Stimulated activated CD8-positive, alpha-beta memory T cell treated with anti-CD3 and anti-CD28 coated beads, Interleukin-4, amount 100 ng/mL, for 4 hours (primary cell): ENCODE data around the gene NRG2.

Experiments used
- DNase-seq, 2 donors: peaks; one replicate each; pipeline ENCODE4 v3.0.0-alpha.2; 2020; ENCODE audit warnings: low read depth in 2 of 2, low spot score in 1 of 2

The NRG2 gene

DNA sequence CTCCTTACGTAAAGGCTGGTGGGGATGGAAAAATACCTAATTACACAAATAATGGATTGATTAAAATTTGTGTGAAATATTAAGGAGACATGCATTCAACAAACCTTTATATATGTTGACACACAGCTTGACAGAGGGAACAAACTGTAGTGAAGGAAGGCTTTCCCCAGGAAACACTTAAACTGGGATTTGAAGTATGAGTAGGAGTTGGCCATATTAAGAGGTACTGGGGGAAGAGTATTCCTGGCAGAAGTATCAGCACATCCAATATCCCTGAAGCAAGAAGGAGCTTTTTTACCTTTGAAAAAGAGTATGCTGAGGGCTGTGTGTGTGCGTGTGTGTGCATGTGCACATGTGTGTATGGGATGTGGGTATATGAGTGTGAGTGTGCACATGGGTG, 136.4 kb downstream of the NRG2 start:
- DNase-seq: no peak

DNA sequence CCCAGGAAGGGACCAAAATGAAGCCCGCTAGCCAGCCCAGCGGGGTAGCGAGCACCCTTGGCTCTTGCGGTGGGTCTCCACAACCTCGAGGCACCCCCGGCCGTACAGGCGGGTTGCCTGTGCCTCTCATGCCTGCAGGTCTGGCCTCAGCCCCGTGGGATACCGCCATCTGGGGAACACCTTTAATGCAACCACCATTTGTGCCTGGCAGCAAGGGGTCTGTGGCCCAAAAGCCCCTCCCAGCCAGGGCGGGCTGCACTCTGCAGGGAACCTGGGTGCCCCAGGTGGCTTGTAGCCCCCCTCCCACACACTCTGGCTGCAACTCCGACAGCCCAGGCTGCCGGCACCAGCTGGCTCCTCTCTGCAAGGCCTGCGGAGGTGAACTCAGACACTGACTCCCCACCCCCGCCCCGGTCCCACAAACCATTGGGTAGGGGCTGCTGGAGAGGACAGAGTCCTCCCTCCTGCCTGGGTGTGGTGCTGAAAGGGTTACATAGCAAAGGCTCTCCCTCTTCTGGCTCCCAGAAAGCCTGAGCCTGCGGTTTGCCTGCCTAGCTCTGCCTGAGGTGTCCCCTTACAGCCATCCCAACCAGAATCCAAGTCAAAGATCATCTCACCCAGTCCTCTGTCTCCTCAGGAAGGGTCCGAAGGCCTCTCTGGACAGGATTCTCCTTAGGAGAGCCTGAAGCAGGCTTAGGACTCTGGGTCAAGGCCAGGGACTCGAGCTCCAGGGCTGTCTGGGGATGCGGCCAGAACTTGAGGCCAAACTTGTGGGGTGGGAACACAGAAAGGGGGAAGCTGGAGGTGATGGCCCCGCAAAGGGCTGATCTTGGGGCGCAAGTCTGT, 138.1 kb downstream of the NRG2 start:
- no peak for DNase-seq

DNA sequence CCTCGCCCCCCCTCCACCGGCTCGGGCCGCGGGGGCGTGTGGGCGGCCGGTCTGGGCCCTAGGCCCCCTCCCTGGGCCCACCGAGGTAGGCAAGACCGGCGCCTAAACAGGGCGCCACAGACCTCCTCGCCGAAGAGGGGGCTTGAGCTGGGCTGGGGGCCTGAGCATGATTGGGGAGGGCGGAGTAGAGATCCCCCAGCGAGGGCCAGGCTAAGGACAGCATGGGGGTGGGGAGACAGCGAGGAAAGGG, 138.6 kb downstream of the NRG2 start:
- DNase-seq: no peak

DNA sequence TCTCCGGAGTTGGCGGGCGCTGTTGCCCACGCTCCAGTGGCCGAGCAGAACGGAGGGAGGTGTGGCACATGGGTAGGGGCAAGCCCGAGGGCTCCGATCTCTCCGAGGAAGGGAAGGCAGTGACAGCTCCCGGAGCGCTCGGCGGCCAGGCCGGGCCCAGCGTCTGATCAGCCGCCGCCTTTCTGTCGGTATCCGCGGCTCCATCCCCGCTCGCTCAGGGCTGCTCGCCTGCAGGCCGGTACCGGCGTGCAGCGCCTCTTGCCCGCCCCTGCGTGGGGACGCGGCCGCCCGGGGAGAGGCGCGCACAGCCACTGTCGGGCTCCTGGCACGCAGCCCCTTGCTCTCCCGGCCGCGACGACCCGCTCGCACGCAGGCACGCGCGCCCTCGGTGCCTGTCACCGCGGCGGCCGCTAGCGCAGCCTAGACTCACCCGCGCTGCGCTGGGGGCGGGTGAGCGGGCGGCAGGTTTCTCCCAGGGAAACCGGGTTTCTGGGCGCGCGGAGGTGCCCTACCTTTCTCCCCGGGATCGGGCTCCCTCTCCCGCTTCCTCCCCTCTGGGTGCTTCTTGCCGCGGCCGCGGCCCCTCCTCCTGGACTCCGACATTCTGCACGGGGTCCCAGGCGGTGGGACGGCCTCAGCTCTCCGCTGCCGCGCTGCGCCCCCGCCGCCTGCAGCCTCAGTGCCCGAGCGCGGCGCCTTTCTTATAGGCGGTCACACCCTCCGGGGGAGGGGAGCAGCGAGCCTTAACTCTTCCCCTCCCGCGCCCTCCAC, 139.1 kb downstream of the NRG2 start:
- no peak for DNase-seq

DNA sequence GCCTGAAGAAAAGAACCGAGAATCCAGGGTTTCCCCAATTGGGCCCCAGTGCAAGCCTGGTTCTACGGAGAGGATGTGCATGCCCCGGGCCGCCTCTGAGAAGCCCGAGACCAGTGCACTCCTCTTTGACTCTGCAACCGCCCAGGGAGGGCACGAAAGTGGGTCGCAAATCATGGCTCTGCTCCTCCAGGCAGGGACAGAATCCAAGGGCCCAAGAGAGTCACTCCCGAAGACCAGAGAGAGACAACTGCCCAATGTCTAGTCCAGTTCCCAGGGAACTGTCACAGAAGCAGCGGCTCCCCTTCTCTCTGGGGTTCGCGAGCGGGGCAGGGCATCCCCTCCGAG, 139.7 kb downstream of the NRG2 start:
- DNase-seq: no peak

DNA sequence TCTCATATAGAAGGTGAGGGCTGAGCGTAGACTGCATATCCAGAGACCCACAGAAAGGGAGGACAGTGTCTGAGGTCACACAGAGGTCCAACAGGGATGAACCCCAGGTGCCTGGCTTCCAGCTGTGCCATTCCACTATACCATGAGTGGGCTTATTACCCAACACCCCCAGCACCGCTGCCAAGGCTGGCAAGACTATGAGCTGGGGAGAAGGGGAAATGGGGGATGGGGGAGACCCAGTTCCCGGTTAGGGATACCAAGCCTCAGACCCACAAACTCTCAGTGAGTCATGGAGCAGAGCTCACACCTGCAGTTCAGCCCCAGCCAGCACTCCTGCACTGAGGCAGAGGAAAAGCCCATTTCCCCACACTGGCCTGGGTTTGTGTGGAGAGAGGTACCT, 141.1 kb downstream of the NRG2 start:
- no peak for DNase-seq

DNA sequence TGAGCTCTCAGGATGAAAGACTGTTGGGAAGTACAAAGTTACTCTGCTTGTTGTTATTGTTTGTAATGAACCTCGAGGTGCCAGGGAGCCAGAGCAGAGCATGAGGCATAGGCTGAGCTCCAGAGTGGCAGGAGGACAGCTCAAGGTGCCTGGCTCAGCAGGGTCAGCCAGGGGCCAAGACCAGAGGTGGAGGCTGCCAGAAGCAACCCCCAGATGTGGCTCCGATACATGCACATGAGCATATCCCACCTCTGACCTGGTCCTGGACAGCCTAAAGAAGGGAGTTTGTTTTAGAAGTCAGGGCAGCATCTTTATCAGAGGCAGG, 141.9 kb downstream of the NRG2 start:
- no peak for DNase-seq

DNA sequence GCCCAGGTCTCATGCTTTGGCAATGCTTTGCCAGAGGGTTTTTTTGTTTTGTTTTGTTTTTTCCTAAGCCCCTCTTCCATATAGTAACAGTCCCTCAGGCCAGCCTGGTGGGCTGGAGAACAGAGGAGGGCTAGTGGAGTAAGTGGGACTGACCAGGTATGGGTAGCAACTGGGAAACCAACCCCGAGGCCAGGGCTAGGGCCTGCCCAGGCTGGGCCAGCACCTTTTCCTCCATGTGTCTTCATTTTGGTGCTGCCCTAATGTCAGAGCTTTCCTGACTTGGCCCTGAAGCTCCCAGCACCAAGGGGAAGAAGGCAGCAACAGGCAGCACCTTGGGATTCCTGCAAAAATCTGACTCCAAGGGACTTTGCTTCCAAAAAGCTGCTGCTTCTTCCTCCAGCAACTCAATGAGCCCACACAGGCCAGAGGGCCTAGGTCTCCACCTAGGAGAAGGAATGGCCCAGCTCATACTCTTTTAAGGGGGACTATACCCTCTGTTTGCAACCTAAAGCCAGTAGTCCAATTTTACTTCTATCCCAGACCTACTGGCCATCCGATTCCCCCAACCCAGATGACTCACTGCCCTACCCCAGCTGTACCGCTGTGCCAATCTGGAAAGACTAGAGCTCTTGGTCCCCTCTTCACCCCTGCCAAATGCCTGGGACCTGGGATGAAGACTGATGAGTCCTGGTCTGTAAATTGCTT, 142.4 kb downstream of the NRG2 start:
- no peak for DNase-seq

DNA sequence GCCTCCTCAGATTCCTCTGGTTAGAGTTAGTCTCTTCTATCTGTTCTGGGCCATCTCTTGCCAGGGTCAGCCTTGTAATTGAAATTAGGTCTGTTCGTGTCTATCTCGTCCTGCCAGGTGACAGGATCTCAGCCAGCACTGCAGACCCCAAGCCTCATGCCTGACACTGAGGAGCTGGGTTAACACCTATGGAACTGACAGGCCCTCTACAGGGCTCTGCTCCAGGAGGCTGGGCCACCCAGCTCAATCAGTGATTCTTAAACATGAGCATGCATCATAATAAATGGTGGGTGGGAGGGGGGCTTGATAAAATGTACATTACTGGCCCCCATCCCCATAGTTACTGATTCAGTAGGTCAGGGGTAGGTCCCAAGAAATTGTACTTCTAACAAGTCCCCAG, 144.1 kb downstream of the NRG2 start:
- no peak for DNase-seq

DNA sequence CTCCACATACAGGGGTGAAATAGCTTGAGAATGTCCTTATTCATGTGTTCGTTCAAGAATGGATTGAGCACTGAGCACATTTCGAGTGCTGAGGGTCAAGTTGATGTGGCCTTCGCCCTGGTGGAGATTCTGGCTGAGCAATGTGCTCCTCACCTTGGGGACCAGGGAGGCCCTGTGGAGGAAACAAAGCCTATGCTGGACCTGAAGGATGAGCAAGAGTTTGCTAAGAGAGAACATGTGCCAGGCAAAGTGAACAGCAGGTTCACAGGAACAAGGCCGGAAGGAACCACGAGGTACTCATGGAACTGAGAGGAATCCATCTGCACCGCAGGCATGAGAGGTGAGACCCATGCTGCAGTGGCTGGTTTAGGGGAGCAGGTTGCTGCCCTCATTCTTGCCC, 145.1 kb downstream of the NRG2 start:
- no peak for DNase-seq

DNA sequence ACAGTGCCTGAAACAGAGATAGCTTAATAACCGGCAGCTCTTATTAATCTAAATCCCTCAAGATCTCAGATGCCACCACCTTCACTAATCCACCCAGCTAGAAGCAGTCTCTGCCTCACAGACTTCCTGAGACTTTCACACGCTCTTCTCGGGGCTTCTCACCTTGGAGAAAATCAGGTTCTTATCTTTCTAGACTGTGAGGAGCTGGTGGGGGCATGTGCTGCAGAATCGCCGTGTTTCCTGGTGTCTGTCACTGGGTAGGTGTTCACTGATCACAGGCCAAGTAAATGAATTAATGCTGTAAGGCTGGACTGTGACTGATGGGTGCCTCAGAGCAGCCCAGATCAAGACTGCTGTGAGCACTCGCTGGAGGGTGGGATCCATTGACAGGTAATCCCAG, 145.8 kb downstream of the NRG2 start:
- no peak for DNase-seq

DNA sequence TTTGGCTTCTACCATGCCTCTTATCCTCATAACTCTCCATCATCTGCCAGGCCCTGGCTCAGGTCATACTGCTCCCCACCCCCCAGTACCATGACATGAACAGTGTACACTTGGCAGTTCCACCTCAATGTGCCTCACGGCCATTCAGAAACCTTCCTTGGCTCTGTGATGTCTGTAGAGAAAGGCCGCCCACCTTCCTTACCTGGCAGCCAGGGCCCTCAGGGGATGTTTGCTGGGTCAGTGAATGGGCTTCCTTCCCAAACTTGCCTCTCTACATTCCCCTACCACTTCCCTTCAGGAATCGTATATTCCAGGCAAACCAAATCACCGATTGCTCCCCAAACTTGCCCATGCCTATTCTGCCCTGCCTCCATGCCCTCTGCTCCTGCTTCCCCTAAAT, 146.4 kb downstream of the NRG2 start:
- DNase-seq: no peak

DNA sequence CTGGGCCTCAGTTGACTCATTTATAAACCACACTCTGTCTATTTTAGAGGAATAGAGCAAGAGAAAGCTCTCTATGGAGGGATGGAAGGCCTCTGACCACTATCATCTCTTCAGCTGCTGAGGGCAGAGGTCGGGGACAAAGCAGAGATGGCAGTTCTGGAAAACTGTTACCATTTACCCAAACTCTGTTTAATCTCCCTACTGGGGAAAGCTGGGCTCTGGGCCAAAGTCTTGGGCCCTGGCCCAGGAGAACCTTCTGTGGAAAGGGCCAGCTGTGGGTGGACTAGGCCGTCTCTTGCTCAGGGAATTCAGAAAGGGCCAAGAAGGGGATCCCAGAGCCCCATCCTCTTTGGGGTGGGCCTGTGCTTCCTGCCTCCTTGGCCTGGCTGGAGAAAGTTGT, 147.5 kb downstream of the NRG2 start:
- no peak for DNase-seq

DNA sequence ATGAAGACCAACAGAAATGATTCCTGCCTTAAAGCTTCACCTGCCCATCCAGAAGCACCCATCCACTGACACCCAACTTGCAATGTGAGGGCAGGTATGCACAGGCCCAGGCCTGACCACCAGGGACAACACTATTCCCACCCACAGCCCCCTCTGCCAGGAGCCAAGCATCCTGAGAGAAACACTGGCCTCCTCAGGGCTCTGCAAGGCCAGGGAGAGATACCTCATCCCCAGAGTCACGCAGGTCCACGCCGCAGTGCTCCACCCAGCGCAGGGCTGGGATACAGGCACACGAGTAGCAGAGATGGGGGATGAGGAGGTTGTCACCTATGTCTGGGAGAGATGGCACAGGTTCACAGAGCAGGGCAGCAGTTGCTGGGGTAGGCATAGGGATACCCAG, 148.1 kb downstream of the NRG2 start:
- no peak for DNase-seq

DNA sequence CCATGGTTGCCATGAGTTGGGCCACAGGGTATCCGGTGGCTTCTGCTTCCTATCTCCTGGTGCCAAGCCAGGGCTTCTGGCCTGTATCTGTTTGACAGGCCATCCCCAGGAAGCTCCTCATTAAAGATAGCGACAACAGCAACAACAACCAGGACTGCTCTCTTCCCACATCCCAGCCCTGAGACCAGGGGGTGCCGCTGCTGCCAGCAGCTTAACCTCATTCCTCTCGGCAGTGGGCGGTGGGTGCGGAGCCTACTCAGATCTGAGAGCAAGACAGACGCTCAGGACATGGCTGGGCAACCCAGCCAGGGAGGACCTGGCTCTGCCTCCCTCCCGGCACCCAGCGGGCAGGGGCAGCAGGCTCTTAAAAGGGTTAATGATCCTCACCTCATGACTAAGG, 149.2 kb downstream of the NRG2 start:
- no peak for DNase-seq

DNA sequence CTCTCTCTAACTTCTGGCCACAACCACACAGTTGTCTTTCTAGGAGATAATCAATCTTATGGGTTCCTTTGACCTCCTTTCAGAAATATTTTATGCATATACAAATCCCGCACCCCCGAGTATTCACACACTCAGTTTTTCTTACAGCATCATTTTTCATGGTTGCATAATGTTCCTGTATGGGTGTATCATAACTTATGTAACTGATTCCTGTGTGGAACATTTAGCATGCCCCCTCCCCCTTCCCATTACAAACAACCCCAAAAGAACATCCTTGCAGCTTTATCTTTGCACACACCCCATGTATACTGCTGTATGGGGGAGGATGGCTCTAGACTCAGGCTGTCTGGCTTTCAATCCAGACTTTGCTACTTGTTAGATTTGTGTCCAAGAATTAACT, 153.7 kb downstream of the NRG2 start:
- no peak for DNase-seq

DNA sequence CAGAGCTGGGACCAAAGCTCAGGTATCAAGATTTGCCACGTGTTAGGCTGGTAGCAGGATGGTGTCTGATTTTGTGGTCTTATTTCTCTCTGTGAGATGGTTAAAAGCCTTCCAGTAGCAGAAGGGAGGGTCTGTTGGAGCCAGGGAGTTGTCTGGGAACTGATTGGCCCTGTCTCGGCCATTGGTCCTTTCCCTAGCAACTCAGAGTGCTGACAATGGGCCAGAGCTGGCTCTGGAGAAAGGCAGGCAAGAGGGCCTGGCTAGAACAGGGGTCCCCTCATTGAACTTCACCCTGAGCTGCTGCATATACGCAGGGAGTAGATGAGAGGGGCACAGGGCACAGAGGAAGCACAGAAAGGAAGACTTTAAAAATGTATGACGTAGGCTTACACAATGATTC, 154.7 kb downstream of the NRG2 start:
- DNase-seq: no peak

DNA sequence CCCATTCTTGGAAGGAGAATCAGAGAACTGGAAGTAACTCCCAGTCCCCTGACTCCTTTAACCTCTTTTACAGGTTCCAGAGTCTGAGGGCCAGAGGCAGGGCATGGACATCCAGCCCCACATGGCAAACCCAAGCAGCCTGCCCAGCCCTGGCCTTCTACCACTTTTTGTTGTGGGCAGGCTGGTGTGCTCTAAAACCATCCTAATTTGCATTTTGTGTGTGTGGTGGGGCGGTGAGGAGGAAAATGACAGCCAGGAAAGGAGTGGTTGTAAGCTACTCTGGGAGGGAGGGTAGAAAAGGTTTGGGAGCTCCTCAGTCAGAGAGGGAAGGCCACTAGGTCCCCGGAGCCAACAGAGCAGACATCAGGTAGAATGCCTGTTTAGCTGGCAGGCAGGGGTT, 156.9 kb downstream of the NRG2 start:
- no peak for DNase-seq

DNA sequence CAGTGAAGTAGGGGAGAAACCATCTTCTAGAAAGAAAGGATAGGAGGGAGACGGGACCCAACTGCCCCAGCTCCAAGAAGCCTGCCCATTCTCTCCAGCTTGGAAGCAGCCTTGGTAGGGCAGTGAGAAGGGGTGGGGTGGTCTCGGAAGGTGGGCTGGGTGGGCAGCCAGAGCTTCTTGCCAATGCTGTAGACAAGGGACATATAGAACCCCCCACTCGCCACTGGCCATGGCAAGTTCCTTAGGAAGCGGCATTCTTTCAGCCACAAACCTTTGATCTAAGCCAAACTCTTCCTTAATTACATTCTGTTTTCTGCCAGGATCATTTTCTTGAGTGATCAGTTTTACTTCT, 157.3 kb downstream of the NRG2 start:
- DNase-seq: no peak

DNA sequence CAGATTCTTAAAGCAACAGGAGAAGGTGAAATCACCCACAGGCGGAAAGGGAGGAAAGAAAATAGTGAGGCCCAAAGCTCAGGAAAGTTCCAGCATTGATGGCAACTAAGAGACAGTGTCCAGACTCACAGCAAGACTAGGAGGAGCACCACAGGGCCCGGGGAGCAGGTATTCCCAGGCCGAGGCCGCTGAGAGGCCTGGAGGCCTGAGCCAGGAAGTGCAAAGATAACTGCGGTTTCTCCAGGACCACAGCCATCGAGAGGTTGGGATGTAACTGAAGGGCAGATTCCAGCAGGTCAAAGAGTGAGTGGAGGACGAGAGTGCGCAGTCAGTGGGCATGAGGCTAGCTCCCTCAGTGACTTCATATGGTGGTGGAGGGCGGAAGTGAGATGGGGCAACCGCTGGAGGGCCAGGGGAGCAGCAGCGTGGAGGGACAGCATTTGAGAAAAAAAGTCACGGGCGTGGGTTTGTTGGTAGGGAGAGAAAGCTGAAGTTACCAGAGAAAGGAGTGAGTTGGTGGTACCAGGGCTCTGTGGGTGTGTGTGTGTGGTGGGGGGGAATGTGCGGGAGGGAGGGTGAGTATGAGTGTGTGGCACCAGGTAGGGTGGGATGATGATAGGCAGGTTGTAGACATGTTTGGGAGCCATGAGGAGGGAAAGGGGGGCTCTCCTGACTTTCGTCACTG, 157.8 kb downstream of the NRG2 start:
- DNase-seq: no peak

DNA sequence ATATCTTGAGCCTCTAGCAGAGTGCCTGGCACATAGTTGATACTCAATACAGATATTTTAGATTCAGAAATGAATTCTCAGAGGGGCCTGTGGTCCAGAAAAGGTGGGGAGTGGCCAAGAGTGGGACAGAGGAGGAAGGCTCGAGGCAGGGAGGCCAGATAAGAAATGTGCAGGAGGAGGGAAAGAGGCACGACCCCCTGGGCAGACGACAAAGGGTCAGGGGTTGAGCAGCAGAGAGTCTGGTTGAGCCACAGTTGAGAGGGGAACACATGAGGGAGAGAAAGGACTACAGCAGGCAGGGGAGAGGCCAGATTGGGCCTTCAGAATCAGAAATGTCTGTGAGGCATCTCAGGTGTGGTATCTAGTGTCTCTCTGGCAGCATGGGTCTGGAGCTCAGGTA, 158.4 kb downstream of the NRG2 start:
- no peak for DNase-seq

DNA sequence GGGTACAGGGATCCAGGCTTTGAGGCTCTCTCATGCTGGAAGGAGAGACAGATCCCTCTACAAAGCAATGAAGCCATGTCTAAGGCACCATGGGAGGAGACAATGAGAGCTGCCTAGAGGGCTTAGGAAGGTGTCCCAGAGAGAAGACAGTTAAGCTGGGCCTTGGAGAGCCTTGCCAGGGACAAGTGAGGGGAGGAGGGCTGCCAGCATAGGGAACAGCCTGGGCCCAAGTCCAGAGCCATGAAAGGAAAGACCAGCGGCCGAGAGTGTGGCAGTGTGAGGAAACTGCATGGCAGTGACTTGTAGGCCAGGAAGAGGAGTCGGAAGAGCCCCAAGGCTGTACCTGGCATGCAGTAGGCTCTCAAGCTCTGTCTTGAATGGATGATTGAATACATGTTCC, 159.0 kb downstream of the NRG2 start:
- no peak for DNase-seq
